ENCODE results near the gene DPP4.
"Not testable (repeated sequence)": the region's sequence is repeated elsewhere in the genome, so short reads cannot be mapped to it uniquely, and the experiment has no call there.

DPP4 gene

DNA sequence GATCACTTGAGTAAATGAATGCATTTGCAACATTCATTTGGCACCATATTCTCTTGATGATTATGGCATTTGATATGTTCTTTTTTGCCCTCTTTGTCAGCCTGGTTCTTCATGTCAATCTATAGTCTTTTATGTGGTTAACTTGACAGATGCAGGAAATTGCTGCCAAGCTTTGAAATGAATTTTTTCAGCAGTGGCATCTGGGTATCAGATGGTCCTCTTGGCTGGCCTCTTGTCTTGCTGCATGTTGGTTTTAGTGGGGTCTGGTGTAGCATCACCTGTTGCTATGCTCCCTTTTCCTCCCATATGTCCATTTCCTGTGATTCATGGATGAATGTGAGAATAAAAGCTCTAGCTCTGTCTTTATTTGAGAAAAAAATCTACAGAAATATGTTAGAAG lies 119.9 kb downstream of the DPP4 start:
- H3K4me3 ChIP-seq (ENCODE audit: control insufficient read depth, low read depth, low read length) = no peak overlapping the region
- TF ChIP-seq, protein P1, sequence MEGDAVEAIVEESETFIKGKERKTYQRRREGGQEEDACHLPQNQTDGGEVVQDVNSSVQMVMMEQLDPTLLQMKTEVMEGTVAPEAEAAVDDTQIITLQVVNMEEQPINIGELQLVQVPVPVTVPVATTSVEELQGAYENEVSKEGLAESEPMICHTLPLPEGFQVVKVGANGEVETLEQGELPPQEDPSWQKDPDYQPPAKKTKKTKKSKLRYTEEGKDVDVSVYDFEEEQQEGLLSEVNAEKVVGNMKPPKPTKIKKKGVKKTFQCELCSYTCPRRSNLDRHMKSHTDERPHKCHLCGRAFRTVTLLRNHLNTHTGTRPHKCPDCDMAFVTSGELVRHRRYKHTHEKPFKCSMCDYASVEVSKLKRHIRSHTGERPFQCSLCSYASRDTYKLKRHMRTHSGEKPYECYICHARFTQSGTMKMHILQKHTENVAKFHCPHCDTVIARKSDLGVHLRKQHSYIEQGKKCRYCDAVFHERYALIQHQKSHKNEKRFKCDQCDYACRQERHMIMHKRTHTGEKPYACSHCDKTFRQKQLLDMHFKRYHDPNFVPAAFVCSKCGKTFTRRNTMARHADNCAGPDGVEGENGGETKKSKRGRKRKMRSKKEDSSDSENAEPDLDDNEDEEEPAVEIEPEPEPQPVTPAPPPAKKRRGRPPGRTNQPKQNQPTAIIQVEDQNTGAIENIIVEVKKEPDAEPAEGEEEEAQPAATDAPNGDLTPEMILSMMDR (IDR thresholded peaks at IDR 0.05; ENCODE audit: control insufficient read depth, insufficient read depth, low read depth, low read length, missing control alignments) = no peak
- no peak for DNase-seq (ENCODE audit: low read depth)

DNA sequence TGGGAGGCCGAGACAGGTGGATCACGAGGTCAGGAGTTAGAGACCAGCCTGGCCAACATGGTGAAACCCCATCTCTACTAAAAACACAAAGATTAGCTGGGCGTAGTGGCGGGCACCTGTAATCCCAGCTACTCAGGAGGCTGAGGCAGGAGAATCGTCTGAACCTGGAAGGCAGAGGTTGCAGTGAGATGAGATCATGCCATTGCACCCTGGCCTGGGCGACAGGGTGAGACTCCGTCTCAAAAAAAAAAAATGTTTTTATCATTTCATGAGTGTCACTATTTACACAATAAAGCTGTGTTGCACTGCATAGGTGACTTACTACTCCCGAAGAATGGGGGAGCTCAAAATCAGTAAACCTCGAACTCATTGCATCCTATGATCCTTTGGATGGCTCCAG lies 120.6 kb downstream of the DPP4 start:
- H3K4me3 ChIP-seq (ENCODE audit: control insufficient read depth, low read depth, low read length); DNase-seq (ENCODE audit: low read depth): not testable (repeated sequence)

DNA sequence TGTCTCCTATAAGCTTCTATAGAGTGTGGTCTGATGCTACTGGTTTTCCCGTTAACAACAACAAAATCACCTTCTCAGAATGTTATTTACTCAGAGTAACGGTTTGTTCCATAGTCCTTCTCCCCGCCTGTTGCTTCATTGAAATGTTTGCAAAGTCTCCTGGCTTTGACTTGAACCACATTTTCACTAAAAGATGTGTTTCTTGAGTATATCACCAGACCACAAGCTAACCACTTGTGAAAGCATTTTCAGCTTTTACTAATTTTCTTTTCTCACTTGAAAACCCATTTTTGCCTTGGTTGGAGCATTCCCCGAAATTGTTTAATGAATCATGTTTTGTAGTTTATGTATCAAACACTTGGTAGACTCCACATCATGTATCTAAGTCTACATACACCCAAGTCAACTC lies 121.2 kb downstream of the DPP4 start:
- no peak for DNase-seq (ENCODE audit: low read depth)
- H3K4me3 ChIP-seq (ENCODE audit: control insufficient read depth, low read depth, low read length) = no peak overlapping the region
- TF ChIP-seq, protein P1 (IDR thresholded peaks at IDR 0.05; ENCODE audit: control insufficient read depth, insufficient read depth, low read depth, low read length, missing control alignments) = no peak

DNA sequence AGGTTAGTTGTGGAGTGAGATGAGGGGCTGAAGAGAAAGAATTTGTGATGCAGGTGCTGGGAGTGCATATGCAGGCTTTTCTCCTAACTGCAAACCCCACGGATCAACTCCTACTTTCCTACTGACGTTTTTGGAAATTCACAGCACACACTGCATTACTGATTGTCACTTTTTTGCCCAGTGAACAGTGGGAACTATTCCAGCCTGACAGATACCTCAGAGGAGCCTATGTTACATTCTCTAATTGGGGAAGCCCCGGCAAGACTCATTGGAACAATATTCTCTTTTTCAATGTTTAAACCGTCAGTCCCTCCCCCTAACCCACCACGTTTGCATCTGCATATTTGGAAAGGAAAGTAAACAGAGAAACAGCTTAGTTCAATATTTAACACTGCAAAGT lies 126.2 kb downstream of the DPP4 start:
- no peak for DNase-seq (ENCODE audit: low read depth)
- TF ChIP-seq, protein P1 (IDR thresholded peaks at IDR 0.05; ENCODE audit: control insufficient read depth, insufficient read depth, low read depth, low read length, missing control alignments) = no peak
- H3K4me3 ChIP-seq (ENCODE audit: control insufficient read depth, low read depth, low read length) = no peak overlapping the region

DNA sequence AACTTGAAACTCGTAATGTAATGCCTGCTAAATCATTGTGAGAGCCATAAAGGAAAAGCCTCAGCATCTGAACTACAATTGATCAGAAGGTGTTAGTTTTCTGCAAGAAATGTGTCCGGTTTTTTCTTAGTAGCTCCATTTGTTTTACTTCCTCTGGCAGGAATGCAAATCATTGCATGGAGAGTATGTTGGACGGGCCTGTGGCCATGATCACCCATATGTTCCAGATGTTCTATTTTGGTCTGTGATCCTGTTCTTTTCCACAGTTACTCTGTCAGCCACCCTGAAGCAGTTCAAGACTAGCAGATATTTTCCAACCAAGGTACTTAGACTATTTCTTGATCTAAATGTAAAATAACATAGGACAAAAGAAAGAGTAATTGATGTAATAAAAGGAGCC lies 126.6 kb downstream of the DPP4 start:
- TF ChIP-seq, protein P1 (IDR thresholded peaks at IDR 0.05; ENCODE audit: control insufficient read depth, insufficient read depth, low read depth, low read length, missing control alignments) = no peak
- no peak overlapping the region for H3K4me3 ChIP-seq (ENCODE audit: control insufficient read depth, low read depth, low read length)
- no peak for DNase-seq (ENCODE audit: low read depth)

DNA sequence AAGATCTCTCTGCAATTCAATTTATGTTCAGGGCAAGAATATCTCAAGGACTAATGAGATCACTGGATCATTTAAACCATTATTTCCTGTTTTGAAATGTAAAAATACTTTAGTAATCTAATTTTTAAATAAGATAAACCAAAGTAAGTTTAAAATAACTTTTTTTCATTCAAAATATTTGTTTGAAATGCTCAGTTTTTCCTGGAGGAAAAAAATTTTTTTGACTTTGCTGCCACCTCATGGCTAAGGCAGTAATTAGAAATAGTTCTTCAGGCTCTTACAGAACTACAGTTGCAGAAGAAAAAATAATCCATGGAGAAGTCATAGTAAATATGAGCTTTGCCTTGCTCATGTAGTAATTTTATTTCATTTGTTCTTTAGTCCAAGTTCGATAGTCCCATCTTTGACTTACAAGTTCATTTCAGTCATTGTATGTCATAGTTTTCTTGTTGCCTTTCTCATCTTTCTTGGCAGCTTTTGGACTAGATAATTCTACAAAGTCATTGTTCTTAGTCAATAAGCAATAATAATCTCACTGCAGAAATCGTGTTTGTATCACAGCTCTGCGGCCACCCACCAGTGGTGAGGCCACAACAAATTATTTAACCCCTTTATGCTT lies 127.4 kb downstream of the DPP4 start:
- TF ChIP-seq, protein P1 (IDR thresholded peaks at IDR 0.05; ENCODE audit: control insufficient read depth, insufficient read depth, low read depth, low read length, missing control alignments) = peak; percentile 43
- no peak for DNase-seq (ENCODE audit: low read depth)
- no peak overlapping the region for H3K4me3 ChIP-seq (ENCODE audit: control insufficient read depth, low read depth, low read length)

DNA sequence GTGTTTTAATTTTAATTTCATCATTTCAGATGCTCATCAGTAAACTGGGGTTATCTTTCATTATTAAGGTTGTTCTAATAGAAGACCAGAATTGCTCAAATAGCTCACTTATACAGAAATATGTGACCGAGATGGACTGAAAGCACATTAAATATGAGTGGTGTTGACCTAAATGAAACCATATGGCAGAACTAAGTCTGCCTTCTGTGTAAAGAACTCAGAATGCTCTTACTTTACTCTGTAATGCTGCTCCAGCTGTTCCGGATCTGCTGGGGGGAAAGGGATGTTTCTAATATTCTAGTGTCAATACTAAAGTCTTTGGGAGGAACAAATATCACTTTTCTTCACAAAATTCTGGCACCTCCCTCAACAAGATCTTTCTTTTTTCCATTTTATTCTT lies 131.0 kb downstream of the DPP4 start:
- TF ChIP-seq, protein P1 (IDR thresholded peaks at IDR 0.05; ENCODE audit: control insufficient read depth, insufficient read depth, low read depth, low read length, missing control alignments) = no peak
- DNase-seq (ENCODE audit: low read depth) = no peak
- H3K4me3 ChIP-seq (ENCODE audit: control insufficient read depth, low read depth, low read length) = no peak overlapping the region

Measured in AG09309 (cell line).